Measurements from ENCODE around the gene KCNQ1.

DNA sequence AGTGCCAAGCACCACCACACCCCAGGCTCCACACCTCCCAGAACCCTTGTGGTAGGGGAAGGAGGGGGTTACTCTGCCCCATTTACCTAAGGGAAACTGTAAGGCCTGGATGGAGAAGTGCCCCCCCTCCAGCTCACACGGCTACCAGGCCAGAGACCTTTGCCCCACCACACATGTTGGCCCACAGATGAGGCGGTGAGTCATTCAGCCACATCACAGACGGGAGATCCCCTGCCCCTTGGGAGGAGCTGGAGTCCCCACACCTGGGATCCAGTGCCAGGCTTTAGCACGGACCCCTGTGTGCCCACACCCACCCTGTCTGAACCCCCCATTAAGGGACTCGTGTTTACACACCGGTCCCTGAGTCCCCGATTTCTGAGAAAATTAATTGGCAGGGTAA lies 415.8 kb downstream of the KCNQ1 start:
- TF ChIP-seq CTCF (IDR thresholded peaks at IDR 0.05) (no peak), EP300 (IDR thresholded peaks at IDR 0.05; ENCODE audit: low read depth) (no peak), POLR2A (IDR thresholded peaks at IDR 0.05) (no peak)
